ENCODE data around the gene NAT9. TPM values are rescaled to one million over a fixed set of nuclear protein-coding genes. Genes with fewer than 3 reads are reported as not detected.

Gene NAT9
- total RNA-seq, 4 donors from 2014 or later, result 23.1 to 85.0 (median 37.4) TPM

DNA sequence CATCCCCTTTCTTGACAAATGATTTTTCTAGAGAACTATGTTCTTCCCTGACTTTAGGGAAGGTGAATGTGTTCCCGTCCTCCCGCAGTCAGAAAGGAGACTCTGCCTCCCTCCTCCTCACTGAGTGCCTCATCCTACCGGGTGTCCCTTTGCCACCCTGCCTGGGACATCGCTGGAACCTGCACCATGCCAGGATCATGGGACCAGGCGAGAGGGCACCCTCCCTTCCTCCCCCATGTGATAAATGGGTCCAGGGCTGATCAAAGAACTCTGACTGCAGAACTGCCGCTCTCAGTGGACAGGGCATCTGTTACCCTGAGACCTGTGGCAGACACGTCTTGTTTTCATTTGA is 7.4 kb downstream of the NAT9 start:
- Histone ChIP-seq H3K27ac (peak overlapping the region in 2 of 4 donors; percentile 73 to 86), H3K27me3 (no peaks in the 10 kb centered on the region), H3K4me1 (peaks cover 0 to 70% (median 3%) of the 10 kb centered on the region in 4 donors), H3K36me3 (peaks cover 0 to 61% (median 0%) of the 10 kb centered on the region in 3 donors), H3K4me3 (no peak overlapping the region), H3K9me3 (no peaks in the 10 kb centered on the region)
- TF ChIP-seq POLR2A (IDR thresholded peaks at IDR 0.05), result no peak
- TF ChIP-seq, protein P1, sequence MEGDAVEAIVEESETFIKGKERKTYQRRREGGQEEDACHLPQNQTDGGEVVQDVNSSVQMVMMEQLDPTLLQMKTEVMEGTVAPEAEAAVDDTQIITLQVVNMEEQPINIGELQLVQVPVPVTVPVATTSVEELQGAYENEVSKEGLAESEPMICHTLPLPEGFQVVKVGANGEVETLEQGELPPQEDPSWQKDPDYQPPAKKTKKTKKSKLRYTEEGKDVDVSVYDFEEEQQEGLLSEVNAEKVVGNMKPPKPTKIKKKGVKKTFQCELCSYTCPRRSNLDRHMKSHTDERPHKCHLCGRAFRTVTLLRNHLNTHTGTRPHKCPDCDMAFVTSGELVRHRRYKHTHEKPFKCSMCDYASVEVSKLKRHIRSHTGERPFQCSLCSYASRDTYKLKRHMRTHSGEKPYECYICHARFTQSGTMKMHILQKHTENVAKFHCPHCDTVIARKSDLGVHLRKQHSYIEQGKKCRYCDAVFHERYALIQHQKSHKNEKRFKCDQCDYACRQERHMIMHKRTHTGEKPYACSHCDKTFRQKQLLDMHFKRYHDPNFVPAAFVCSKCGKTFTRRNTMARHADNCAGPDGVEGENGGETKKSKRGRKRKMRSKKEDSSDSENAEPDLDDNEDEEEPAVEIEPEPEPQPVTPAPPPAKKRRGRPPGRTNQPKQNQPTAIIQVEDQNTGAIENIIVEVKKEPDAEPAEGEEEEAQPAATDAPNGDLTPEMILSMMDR (IDR thresholded peaks at IDR 0.05), result no peak
- no peak for DNase-seq

DNA sequence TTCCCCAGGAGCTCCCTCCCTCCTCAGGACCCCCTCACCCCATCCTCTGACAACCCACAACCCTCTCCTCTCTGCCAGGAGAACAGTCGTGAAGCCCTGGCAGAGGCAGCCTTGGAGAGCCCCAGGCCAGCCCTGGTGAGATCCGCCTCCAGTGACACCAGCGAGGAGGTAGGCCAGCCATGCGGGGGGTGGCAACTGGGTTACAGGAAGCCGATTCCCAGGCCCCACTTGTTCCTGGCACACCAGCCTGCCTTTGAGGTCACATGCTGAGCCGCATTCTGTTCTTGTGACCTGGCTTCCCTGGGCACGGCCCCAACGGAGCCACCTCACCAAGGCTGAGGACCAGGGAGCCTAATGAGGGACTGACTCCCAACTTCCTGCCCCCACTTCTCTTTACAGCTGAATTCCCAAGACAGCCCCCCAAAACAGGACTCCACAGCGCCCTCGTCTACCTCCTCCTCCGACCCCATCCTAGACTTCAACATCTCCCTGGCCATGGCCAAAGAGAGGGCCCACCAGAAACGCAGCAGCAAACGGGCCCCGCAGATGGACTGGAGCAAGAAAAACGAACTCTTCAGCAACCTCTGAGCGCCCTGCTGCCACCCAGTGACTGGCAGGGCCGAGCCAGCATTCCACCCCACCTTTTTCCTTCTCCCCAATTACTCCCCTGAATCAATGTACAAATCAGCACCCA is 7.9 kb downstream of the NAT9 start:
- Histone ChIP-seq H3K4me3 (no peak overlapping the region), H3K4me1 (peaks cover 0 to 72% (median 4%) of the 10 kb centered on the region in 4 donors), H3K36me3 (peaks cover 0 to 58% (median 0%) of the 10 kb centered on the region in 3 donors), H3K9me3 (no peaks in the 10 kb centered on the region), H3K27me3 (no peaks in the 10 kb centered on the region), H3K27ac (peak overlapping the region in 2 of 4 donors; percentile 48 to 86)
- peak in 1 of 3 donors; percentile 49 for DNase-seq
- TF ChIP-seq POLR2A (IDR thresholded peaks at IDR 0.05), result no peak
- TF ChIP-seq, protein P1 (IDR thresholded peaks at IDR 0.05), result no peak

DNA sequence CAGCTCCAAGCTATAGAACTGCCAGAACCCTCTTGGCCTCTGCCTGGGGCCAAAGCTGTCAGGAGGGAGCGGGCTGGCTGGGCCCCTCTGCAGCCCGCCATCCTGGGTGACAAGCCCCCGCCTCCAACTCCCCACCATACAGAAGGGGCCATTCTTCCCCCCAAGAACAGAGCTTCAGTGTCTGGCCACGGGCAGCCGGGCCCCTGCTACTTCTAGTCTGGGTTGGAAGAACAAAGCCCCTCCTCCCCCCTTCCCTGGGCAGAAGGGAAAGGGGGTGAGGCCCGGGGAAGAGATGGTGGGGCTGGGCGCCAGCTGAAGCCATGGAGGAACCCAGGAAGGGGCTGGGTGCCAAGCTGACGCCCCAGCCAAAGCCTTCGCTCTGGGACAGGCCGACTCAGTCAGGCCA is 9.0 kb downstream of the NAT9 start:
- Histone ChIP-seq H3K27me3 (no peaks in the 10 kb centered on the region), H3K9me3 (no peaks in the 10 kb centered on the region), H3K36me3 (peaks cover 0 to 47% (median 0%) of the 10 kb centered on the region in 3 donors), H3K4me1 (peaks cover 0 to 76% (median 4%) of the 10 kb centered on the region in 4 donors), H3K27ac (peak overlapping the region in 2 of 4 donors; percentile 48 to 86), H3K4me3 (no peak overlapping the region)
- DNase-seq, result no peak
- TF ChIP-seq, protein P1 (IDR thresholded peaks at IDR 0.05), result no peak
- no peak for TF ChIP-seq POLR2A (IDR thresholded peaks at IDR 0.05)

DNA sequence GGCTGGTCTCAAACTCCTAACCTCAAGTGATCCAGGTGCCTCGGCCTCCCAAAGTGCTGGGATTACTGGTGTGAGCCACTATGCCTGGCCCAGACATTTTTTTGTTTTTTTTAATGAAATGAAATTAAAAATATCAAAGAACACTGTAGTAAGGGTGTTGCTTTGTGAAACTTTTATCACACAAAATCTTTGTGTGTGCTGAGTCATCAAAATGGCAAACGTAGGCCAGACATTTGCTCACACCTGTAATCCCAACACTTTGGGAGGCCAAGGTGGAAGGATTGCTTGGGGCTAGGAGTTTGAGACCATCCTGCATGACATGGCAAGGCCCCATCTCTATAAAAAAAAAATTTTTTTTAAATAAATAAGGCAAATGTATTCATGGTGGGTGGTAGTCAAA is 9.7 kb downstream of the NAT9 start:
- Histone ChIP-seq H3K4me1 (peaks cover 0 to 82% (median 4%) of the 10 kb centered on the region in 4 donors), H3K4me3 (no peak overlapping the region), H3K36me3 (peaks cover 0 to 40% (median 0%) of the 10 kb centered on the region in 3 donors), H3K27ac (no peak overlapping the region), H3K27me3 (no peaks in the 10 kb centered on the region), H3K9me3 (no peaks in the 10 kb centered on the region)
- TF ChIP-seq POLR2A (IDR thresholded peaks at IDR 0.05), result no peak
- TF ChIP-seq, protein P1 (IDR thresholded peaks at IDR 0.05), result no peak
- DNase-seq, result no peak

DNA sequence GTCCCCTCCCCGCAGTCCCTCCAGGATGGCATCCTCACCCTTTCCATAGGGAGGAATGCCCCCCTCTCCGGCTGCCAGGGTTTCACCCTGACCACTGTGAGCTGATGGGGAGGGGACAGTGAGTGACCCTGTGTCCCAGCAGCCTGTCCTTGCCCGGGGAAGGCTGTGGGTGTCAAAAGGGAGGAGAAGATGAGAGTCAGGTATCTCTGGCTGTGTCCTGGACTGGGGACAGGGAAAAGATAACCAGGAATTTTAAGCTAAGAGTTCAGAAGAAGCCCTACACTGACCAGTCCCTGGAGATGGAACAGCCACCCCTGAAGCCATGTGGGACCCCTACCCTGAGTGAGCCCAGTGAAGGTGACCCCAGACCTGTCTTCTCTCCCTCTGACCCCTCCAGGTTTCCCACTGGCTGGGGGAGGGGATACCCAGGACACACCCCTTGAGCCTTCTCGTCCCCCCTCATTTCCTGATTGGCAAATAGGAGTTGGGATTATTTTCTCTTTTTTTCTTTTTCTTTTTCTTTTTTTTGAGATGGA is 11.3 kb downstream of the NAT9 start:
- Histone ChIP-seq H3K4me1 (peaks cover 8 to 83% (median 15%) of the 10 kb centered on the region in 4 donors), H3K4me3 (peak overlapping the region in 2 of 4 donors; percentile 36 to 47), H3K36me3 (peaks cover 0 to 30% (median 0%) of the 10 kb centered on the region in 3 donors), H3K27ac (peak overlapping the region in 3 of 4 donors; percentile 68 to 88 (median 83)), H3K27me3 (no peaks in the 10 kb centered on the region), H3K9me3 (no peaks in the 10 kb centered on the region)
- peak in 1 of 3 donors; percentile 41 for DNase-seq
- no peak for TF ChIP-seq POLR2A (IDR thresholded peaks at IDR 0.05)
- TF ChIP-seq, protein P1 (IDR thresholded peaks at IDR 0.05), result no peak
